K562 (cell line): ENCODE measurements around the gene NAGLU. TPM values are rescaled to one million over a fixed set of nuclear protein-coding genes. Genes with fewer than 3 reads are reported as not detected.

ENCODE experiments used
- ATAC-seq: fragments of 200-7000 bp; cut with Tn5 transposase; 3 replicates; pipeline ENCODE4 v1.9.1; 2020; ENCODE audit warnings: moderate library complexity
- BruUV-seq: library from RNA; stranded (reverse); fragments of 400-500 nt; replicated peaks from 2 replicates; lab custom pipeline; 2021; lab: Mats Ljungman, UMichigan
- CTCF ChIA-PET: fragments of 300-600 bp; formaldehyde crosslinking; extraction: SDS; loops from one replicate; lab custom pipeline; 2021; ENCODE audit warnings: low intra/inter-chr PET ratio; lab: Yijun Ruan, JAX
- POLR2A ChIA-PET: fragments of 300-600, 350-650 bp; sonication (Branson Sonifier 250); formaldehyde crosslinking; extraction: SDS; loops from one replicate; lab custom pipeline; 2021; ENCODE audit warnings: antibody characterized with exemption, inconsistent platforms; lab: Yijun Ruan, JAX
- DNase-seq, 4 experiments: peaks; one replicate each; pipeline versions ENCODE4 v3.0.0 to v3.0.0-alpha.2; 2011 to 2018; ENCODE audit warnings: low spot score in 3 of 4, mixed read lengths in 3 of 4; ENCODE audit errors: extremely low read depth in 1 of 4
- FAIRE-seq: peaks from 2 replicates; lab custom pipeline; 2011; peaks lifted over from hg19 to GRCh38; lab: Jason Lieb, UNC
- H2AFZ ChIP-seq: 2 replicates; pipeline ENCODE4 v1.6.0; 2011; ENCODE audit warnings: low read depth, low read length, control low read depth, inconsistent platforms
- H3K27ac ChIP-seq: fragments of 200-600 bp; 3 replicates; pipeline ENCODE4 v1.8.0; 2011; ENCODE audit warnings: low read depth, mild to moderate bottlenecking, control low read depth, inconsistent platforms, low read length, moderate library complexity, mixed read lengths; ENCODE audit errors: extremely low read depth
- H3K27me3 ChIP-seq, 2 experiments: fragments of 300-600 bp in 1 of 2; 2 replicates in 1 of 2; 3 replicates in 1 of 2; pipeline versions ENCODE4 v1.6.0 to v1.8.0; 2011; ENCODE audit warnings: inconsistent platforms in 2 of 2, low read length in 2 of 2, mild to moderate bottlenecking in 1 of 2, mixed read lengths in 1 of 2, moderate library complexity in 1 of 2; ENCODE audit not compliant: control insufficient read depth in 2 of 2, insufficient read depth in 2 of 2
- H3K36me3 ChIP-seq: fragments of 300-600 bp; 3 replicates; pipeline ENCODE4 v1.8.0; 2011; ENCODE audit warnings: mild to moderate bottlenecking, low read length, inconsistent platforms; ENCODE audit not compliant: control insufficient read depth, insufficient read depth
- H3K4me1 ChIP-seq, 2 experiments: fragments of 200-600 bp in 1 of 2; replicated peaks in 1 of 2; 2 replicates in 1 of 2; 3 replicates in 1 of 2; pipeline versions ENCODE4 v1.5.1 to v1.8.0; 2011; ENCODE audit warnings: inconsistent platforms in 2 of 2, low read length in 2 of 2, mild to moderate bottlenecking in 1 of 2, mixed read lengths in 1 of 2, moderate library complexity in 1 of 2; ENCODE audit not compliant: control insufficient read depth in 2 of 2, insufficient read depth in 2 of 2
- H3K4me2 ChIP-seq: 2 replicates; pipeline ENCODE4 v1.6.1; 2011; ENCODE audit warnings: low read length, control low read depth, inconsistent platforms, mixed read lengths; ENCODE audit not compliant: insufficient read depth
- H3K4me3 ChIP-seq: fragments of 200-600 bp; sonication (generic), shearing (Covaris generic); 2 replicates; pipeline ENCODE4 v1.5.1; 2016; ENCODE audit warnings: control low read depth, inconsistent platforms
- H3K79me2 ChIP-seq: fragments of 200-600 bp; 3 replicates; pipeline ENCODE4 v1.8.0; 2011; ENCODE audit warnings: low read length, inconsistent platforms; ENCODE audit not compliant: control insufficient read depth, insufficient read depth
- H3K9ac ChIP-seq, 2 experiments: 2 replicates each; pipeline versions ENCODE4 v1.6.0 to v1.6.1; 2011; ENCODE audit warnings: low read depth in 2 of 2, low read length in 2 of 2, control low read depth in 1 of 2, inconsistent platforms in 1 of 2, mild to moderate bottlenecking in 1 of 2, mixed read lengths in 1 of 2; ENCODE audit not compliant: insufficient read depth in 1 of 2
- H3K9me1 ChIP-seq: one replicate; pipeline ENCODE4 v1.6.0; 2011; ENCODE audit warnings: inconsistent platforms, mild to moderate bottlenecking, low read length, moderate library complexity; ENCODE audit not compliant: control insufficient read depth, insufficient read depth
- H3K9me3 ChIP-seq: replicated peaks from 2 replicates; pipeline ENCODE4 v1.5.1; 2011; ENCODE audit warnings: low read depth, low read length, inconsistent platforms; ENCODE audit not compliant: control insufficient read depth, insufficient read depth
- H4K20me1 ChIP-seq: replicated peaks from 2 replicates; pipeline ENCODE4 v1.6.1; 2011; ENCODE audit warnings: low read length, inconsistent platforms, mixed read lengths; ENCODE audit not compliant: control insufficient read depth, insufficient read depth
- ELF4 ChIP-seq: fragments of 450-650 bp; formaldehyde crosslinking; IDR thresholded peaks from 2 replicates; pipeline ENCODE4 v1.4.0; 2022; ENCODE audit warnings: missing genetic modification characterization
- MTA2 ChIP-seq: fragments of 450-650 bp; IDR thresholded peaks from 2 replicates; pipeline ENCODE4 v1.6.1; 2016; ENCODE audit warnings: low read depth
- ZNF449 ChIP-seq: fragments of 250-450 bp; sonication (Bioruptor Pico); IDR thresholded peaks from 2 replicates; pipeline ENCODE4 v1.8.0; 2022; ENCODE audit warnings: moderate library complexity, mild to moderate bottlenecking, inconsistent platforms
- WGBS: fragments of 100-300 bp; shearing (Covaris generic); methylation state at CpG from one replicate; pipeline ENCODE4 v1.1.6; 2016; ENCODE audit warnings: low coverage, mixed read lengths; ENCODE audit not compliant: insufficient coverage; ENCODE audit errors: missing lambda C conversion rate; 5-methylcytosine and 5-hydroxymethylcytosine counted together
- in situ Hi-C: fragments of 300-500 bp; cut with MboI; formaldehyde crosslinking; loops from 4 replicates; pipeline ENCODE4 v1.15.0; 2018; ENCODE audit warnings: inconsistent platforms, mixed read lengths
- intact Hi-C: fragments of 100-400 bp; cut with micrococcal nuclease; formaldehyde crosslinking; loops from 2 replicates; pipeline ENCODE4 v1.14.2; 2022
- polyA plus RNA-seq, 8 experiments: library from polyadenylated mRNA; depleted of rRNA in 4 of 8; stranded (reverse) in 5 of 8; unstranded in 3 of 8; fragments of >200 nt; fragmentation: Nextera tagmentation in 2 of 8; fragmentation: Illumina TruSeq in 1 of 8; extraction: Ambion mirVana in 2 of 8; extraction: Trizol in 1 of 8; gene quantifications; 2 replicates each; pipeline versions ENCODE4 v1.2.1 to v1.2.3, GENCODE V29; 2011 to 2014; ENCODE audit warnings: inconsistent platforms in 1 of 8, missing spikeins in 1 of 8
- total RNA-seq, 7 experiments: library from RNA; depleted of rRNA in 6 of 7; stranded (reverse); fragments of >200 nt in 6 of 7; fragmentation: Illumina TruSeq in 2 of 7; extraction: Trizol in 2 of 7; gene quantifications; 2 replicates each; pipeline versions ENCODE4 v1.2.1 to v1.2.3, GENCODE V29; 2011 to 2021; ENCODE audit warnings: low replicate concordance in 1 of 7

NAGLU gene
- total and polyA plus RNA-seq, 9 of the 15 experiments (the other 6 are each of a cell fraction or from before 2014, with no cell fraction given) = 0.04 to 21.5 (median 8.5) TPM

- in situ Hi-C loops (loop anchor here (10.0 kb wide), 1 partner anchor 338 kb away; no protein-coding TSS in a partner anchor), intact Hi-C loops (no loop called here)
- H4K20me1 ChIP-seq = no peaks in the 10 kb centered on the region
- no peak for TF ChIP-seq ELF4 (CRISPR knock-in tag)
- TF ChIP-seq MTA2 = no peak
- TF ChIP-seq ZNF449 (CRISPR knock-in tag) = no peak
- H3K27ac ChIP-seq = no peak overlapping the region
- H3K9ac ChIP-seq = peak overlapping the region in 1 of 2 experiments; percentile 55; a peak in 1 of 4 replicates
- FAIRE-seq (peak; percentile 69), DNase-seq (no peak), ATAC-seq (no peak)
- ChIA-PET POLR2A (interaction anchor here (0.6 to 1.6 kb wide), 3 partner anchors 8 to 323 kb away, joined by 3 to 8 read pairs (median 8); partner anchors contain the start of gene RETREG3), CTCF (no interaction called here)
- H3K4me2 ChIP-seq = no peak overlapping the region
- no peaks in the 10 kb centered on the region for H3K9me3 ChIP-seq
- no TSS peak for BruUV-seq
- no peak overlapping the region for H2AFZ ChIP-seq
- no peaks in the 10 kb centered on the region for H3K9me1 ChIP-seq
- no peaks in the 10 kb centered on the region for H3K79me2 ChIP-seq
- WGBS = 69% methylated on average over 7 of the region's 7 CpGs
- H3K27me3 ChIP-seq = no peaks in the 10 kb centered on the region
- peaks cover 92% of the 10 kb centered on the region for H3K36me3 ChIP-seq
- no peaks in the 10 kb centered on the region for H3K4me1 ChIP-seq
- no peak overlapping the region for H3K4me3 ChIP-seq
Measured at GRCh38 chr17:42586514-42587230, 50.6 kb downstream of the NAGLU start.
